ENCODE results near the gene SCO1.

- no peak for TF ChIP-seq CTCF (conservative IDR thresholded peaks at IDR 0.05 in 1 of 2, IDR thresholded peaks at IDR 0.05 in 1 of 2; ENCODE audit: low read depth in 1 of 2, low read length in 2 of 2)
- no peak for TF ChIP-seq EZH2 (IDR thresholded peaks at IDR 0.05; ENCODE audit: low read length, missing control alignments)
These were observed 62.0 kb downstream of the SCO1 start for GRCh38 chr17:10635290-10635689.

Measured in fibroblast of lung (primary cell).